Measurements from ENCODE around the gene ARHGAP29.
"Not testable (repeated sequence)": the region's sequence is repeated elsewhere in the genome, so short reads cannot be mapped to it uniquely, and the experiment has no call there.

ARHGAP29 gene

DNA sequence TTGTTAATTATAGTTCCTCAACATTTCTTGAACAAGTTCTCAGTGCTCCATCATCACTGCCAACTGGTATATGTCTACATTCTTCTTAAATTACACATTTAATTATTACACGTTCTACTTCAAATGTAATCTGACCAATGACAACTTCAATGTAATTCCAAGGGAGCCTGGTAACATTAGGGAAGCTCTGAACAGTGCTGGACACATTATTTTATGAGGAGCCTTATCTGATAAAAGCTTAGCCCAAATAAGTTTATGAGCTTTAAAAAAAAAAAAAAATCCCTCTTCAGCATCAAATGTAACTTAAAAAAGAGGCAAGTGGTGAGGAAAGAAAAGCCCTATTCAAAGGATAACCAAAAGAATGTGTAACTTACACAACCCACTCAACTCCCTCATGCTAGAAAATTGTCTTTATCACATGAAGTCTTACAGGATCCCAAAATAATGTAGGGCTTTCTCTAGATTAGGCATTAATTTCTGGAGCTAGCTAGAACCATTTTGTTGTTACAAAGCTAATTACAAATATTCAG is 81.2 kb downstream of the ARHGAP29 start:
- Histone ChIP-seq H3K9ac (ENCODE audit: insufficient read length, low read depth) (no peak overlapping the region), H3K36me3 (ENCODE audit: insufficient read depth, insufficient read length, low read length) (no peaks in the 10 kb centered on the region), H3K27me3 (ENCODE audit: insufficient read depth, insufficient read length) (no peaks in the 10 kb centered on the region), H3K9me3 (ENCODE audit: insufficient read depth, low read length) (peaks cover 5% of the 10 kb centered on the region; the same call in 1 of the 2 replicates), H3K4me3 (ENCODE audit: insufficient read length, low read depth) (no peak overlapping the region), H3K4me1 (ENCODE audit: insufficient read depth, insufficient read length) (no peaks in the 10 kb centered on the region)
- no peak for DNase-seq (ENCODE audit: low read depth, low spot score)
- TF ChIP-seq SUZ12 (IDR thresholded peaks at IDR 0.05; ENCODE audit: extremely low read depth, insufficient read depth, insufficient read length), result no peak
- no peak for TF ChIP-seq ZNF274 (IDR thresholded peaks at IDR 0.05; ENCODE audit: low read depth, low read length)
- no peak for TF ChIP-seq YY1 (IDR thresholded peaks at IDR 0.05; ENCODE audit: insufficient read depth, insufficient read length)

DNA sequence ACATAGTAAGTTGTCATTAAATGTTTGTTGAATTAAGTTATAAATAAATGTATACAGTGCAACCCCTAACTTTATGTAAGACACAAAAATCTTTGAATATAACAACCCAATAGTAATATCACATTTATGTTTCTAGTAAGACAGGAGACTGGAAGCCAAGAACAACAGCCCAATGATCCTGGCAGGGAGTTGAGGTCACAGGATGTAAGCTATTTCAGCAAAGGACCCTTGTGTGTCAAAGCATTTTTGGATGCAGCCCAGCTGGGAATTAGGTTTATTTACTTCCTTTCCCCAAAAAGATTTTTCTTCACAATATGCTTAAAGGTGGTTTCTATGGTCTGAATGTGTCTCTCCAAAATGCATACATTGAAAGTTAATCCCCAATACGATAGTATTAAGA is 82.4 kb downstream of the ARHGAP29 start:
- Histone ChIP-seq H3K9ac (ENCODE audit: insufficient read length, low read depth) (no peak overlapping the region), H3K27me3 (ENCODE audit: insufficient read depth, insufficient read length) (no peaks in the 10 kb centered on the region), H3K4me3 (ENCODE audit: insufficient read length, low read depth) (no peak overlapping the region), H3K9me3 (ENCODE audit: insufficient read depth, low read length) (peaks cover 5% of the 10 kb centered on the region; the same call in 1 of the 2 replicates), H3K4me1 (ENCODE audit: insufficient read depth, insufficient read length) (no peaks in the 10 kb centered on the region), H3K36me3 (ENCODE audit: insufficient read depth, insufficient read length, low read length) (no peaks in the 10 kb centered on the region)
- no peak for DNase-seq (ENCODE audit: low read depth, low spot score)
- no peak for TF ChIP-seq YY1 (IDR thresholded peaks at IDR 0.05; ENCODE audit: insufficient read depth, insufficient read length)
- no peak for TF ChIP-seq ZNF274 (IDR thresholded peaks at IDR 0.05; ENCODE audit: low read depth, low read length)
- no peak for TF ChIP-seq SUZ12 (IDR thresholded peaks at IDR 0.05; ENCODE audit: extremely low read depth, insufficient read depth, insufficient read length)

DNA sequence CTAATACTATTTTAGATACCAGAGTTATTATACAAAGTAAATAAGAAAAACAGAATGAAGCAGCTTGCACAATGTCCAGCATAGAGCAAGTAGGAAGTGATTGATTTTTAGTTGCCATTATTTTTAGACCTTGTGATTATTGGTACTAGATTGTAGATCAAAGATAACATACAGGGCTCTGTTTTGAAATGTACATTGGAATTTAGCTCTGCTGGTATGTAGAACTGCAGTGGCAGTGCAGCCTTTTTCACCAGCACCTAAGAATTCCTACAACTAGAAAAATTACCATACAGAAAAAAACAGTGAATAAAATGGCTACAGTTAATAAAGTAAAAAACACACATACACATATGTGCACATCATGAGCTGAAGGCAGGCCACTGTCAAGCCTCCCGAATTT is 84.3 kb downstream of the ARHGAP29 start:
- DNase-seq (ENCODE audit: low read depth, low spot score), result no peak
- Histone ChIP-seq H3K4me3 (ENCODE audit: insufficient read length, low read depth) (no peak overlapping the region), H3K9ac (ENCODE audit: insufficient read length, low read depth) (no peak overlapping the region), H3K27me3 (ENCODE audit: insufficient read depth, insufficient read length) (no peaks in the 10 kb centered on the region), H3K9me3 (ENCODE audit: insufficient read depth, low read length) (peaks cover 5% of the 10 kb centered on the region; the same call in 1 of the 2 replicates), H3K36me3 (ENCODE audit: insufficient read depth, insufficient read length, low read length) (no peaks in the 10 kb centered on the region), H3K4me1 (ENCODE audit: insufficient read depth, insufficient read length) (no peaks in the 10 kb centered on the region)
- TF ChIP-seq YY1 (IDR thresholded peaks at IDR 0.05; ENCODE audit: insufficient read depth, insufficient read length), result no peak
- TF ChIP-seq ZNF274 (IDR thresholded peaks at IDR 0.05; ENCODE audit: low read depth, low read length), result no peak
- no peak for TF ChIP-seq SUZ12 (IDR thresholded peaks at IDR 0.05; ENCODE audit: extremely low read depth, insufficient read depth, insufficient read length)

DNA sequence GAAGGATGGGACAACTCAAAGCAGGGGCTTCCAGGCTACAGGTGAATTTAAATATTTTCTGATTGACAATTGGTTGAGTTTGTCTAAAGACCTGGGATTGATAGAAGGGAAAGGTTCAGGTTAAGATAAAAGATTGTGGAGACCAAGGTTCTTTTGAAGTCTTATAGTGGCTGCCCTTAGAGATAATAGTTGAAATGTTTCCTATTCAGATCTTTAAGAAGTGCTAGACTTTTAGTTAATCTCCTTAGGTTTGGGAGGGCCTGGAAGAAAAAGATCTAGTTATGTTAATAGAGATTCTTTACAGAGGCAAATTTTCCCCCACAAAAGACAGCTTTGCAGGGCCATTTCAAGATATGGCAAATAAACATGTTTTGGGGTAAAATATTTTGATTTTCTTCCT is 88.2 kb downstream of the ARHGAP29 start:
- DNase-seq (ENCODE audit: low read depth, low spot score); H3K4me3 ChIP-seq (ENCODE audit: insufficient read length, low read depth): not testable (repeated sequence)

DNA sequence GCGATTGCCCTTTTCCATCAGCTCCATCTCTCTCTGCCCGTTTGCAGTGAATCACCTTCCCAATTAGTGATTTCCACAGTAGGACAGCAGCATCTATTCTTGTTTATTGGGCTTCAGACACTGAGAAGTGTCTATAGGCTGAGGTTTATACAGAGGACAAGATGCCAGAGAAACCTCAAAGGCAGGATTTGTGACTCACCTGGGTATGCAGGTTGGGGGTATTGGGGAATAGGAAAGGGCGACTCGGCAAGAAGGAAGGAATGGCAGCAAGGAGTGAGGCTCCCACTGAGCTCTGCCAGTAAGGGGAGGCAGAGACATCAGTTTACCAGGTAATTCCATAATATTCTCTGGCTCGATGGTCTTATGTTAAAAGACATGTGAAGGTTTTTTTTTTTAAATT is 91.1 kb downstream of the ARHGAP29 start:
- Histone ChIP-seq H3K9me3 (ENCODE audit: insufficient read depth, low read length) (no peaks in the 10 kb centered on the region), H3K4me1 (ENCODE audit: insufficient read depth, insufficient read length) (peaks cover 2% of the 10 kb centered on the region), H3K27me3 (ENCODE audit: insufficient read depth, insufficient read length) (no peaks in the 10 kb centered on the region), H3K4me3 (ENCODE audit: insufficient read length, low read depth) (no peak overlapping the region), H3K36me3 (ENCODE audit: insufficient read depth, insufficient read length, low read length) (no peaks in the 10 kb centered on the region), H3K9ac (ENCODE audit: insufficient read length, low read depth) (no peak overlapping the region)
- no peak for TF ChIP-seq ZNF274 (IDR thresholded peaks at IDR 0.05; ENCODE audit: low read depth, low read length)
- no peak for TF ChIP-seq SUZ12 (IDR thresholded peaks at IDR 0.05; ENCODE audit: extremely low read depth, insufficient read depth, insufficient read length)
- no peak for TF ChIP-seq YY1 (IDR thresholded peaks at IDR 0.05; ENCODE audit: insufficient read depth, insufficient read length)
- no peak for DNase-seq (ENCODE audit: low read depth, low spot score)

More for the DNA sequence above, 88.2 kb downstream of the ARHGAP29 start:
- H3K9me3 ChIP-seq (ENCODE audit: insufficient read depth, low read length); H3K36me3 ChIP-seq (ENCODE audit: insufficient read depth, insufficient read length, low read length); H3K4me1 ChIP-seq (ENCODE audit: insufficient read depth, insufficient read length); H3K27me3 ChIP-seq (ENCODE audit: insufficient read depth, insufficient read length); H3K9ac ChIP-seq (ENCODE audit: insufficient read length, low read depth): not testable (repeated sequence)

DNA sequence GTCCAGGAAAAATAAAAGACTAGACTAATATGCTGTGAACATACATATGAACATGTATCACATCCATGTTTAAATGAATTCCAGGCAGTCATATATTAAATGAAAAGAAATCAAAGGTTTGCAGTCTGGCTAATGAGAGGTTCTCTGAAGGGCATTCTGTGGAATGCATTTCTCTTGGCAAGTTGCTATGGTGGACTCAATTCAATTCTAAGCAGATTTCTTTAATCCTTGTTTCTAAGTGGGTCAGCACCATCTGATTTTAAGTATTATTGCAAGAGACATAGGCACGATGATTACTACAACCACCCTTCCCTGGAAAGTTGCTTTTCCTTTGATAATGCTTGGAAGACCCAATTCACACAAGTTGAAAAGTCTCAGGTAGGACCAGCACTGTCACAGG is 92.5 kb downstream of the ARHGAP29 start:
- Histone ChIP-seq H3K9me3 (ENCODE audit: insufficient read depth, low read length) (no peaks in the 10 kb centered on the region), H3K36me3 (ENCODE audit: insufficient read depth, insufficient read length, low read length) (no peaks in the 10 kb centered on the region), H3K4me1 (ENCODE audit: insufficient read depth, insufficient read length) (peaks cover 2% of the 10 kb centered on the region), H3K9ac (ENCODE audit: insufficient read length, low read depth) (no peak overlapping the region), H3K4me3 (ENCODE audit: insufficient read length, low read depth) (no peak overlapping the region), H3K27me3 (ENCODE audit: insufficient read depth, insufficient read length) (no peaks in the 10 kb centered on the region)
- TF ChIP-seq ZNF274 (IDR thresholded peaks at IDR 0.05; ENCODE audit: low read depth, low read length) (no peak), SUZ12 (IDR thresholded peaks at IDR 0.05; ENCODE audit: extremely low read depth, insufficient read depth, insufficient read length) (no peak), YY1 (IDR thresholded peaks at IDR 0.05; ENCODE audit: insufficient read depth, insufficient read length) (no peak)
- DNase-seq (ENCODE audit: low read depth, low spot score), result no peak

DNA sequence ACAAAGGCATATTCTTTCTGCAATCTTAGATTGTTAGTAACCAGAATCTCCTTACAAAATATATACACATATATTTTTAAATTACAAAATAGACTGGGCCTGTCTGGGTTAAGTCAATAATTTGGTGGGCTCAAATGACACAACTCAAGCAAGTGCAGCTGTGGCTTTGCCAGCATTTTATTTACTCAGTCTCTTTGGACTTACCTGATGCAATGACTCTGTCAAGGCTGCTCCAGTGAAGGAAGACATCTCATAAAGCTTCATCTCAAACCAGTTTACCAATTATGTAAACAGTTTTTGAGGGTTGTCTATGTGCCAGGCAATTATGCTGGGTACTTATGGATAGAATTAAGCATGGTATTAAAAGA is 93.6 kb downstream of the ARHGAP29 start:
- no peak overlapping the region for H3K9ac ChIP-seq (ENCODE audit: insufficient read length, low read depth)
- TF ChIP-seq YY1 (IDR thresholded peaks at IDR 0.05; ENCODE audit: insufficient read depth, insufficient read length) (no peak), ZNF274 (IDR thresholded peaks at IDR 0.05; ENCODE audit: low read depth, low read length) (no peak), SUZ12 (IDR thresholded peaks at IDR 0.05; ENCODE audit: extremely low read depth, insufficient read depth, insufficient read length) (no peak)
- DNase-seq (ENCODE audit: low read depth, low spot score), result no peak
- H3K4me1 ChIP-seq (ENCODE audit: insufficient read depth, insufficient read length), result peaks cover 2% of the 10 kb centered on the region
- H3K9me3 ChIP-seq (ENCODE audit: insufficient read depth, low read length), result no peaks in the 10 kb centered on the region
- no peaks in the 10 kb centered on the region for H3K36me3 ChIP-seq (ENCODE audit: insufficient read depth, insufficient read length, low read length)
- no peaks in the 10 kb centered on the region for H3K27me3 ChIP-seq (ENCODE audit: insufficient read depth, insufficient read length)
- H3K4me3 ChIP-seq (ENCODE audit: insufficient read length, low read depth), result no peak overlapping the region

Data from NT2/D1 (cell line).